ENCODE data around the gene AP4B1. TPM values are rescaled to one million over a fixed set of nuclear protein-coding genes. Genes with fewer than 3 reads are reported as not detected.

The AP4B1 gene
- total RNA-seq, 2 experiments from 2014 or later: 44.1 to 48.0 TPM

GRCh38 chr1:113850127-113850796 lies 54.3 kb downstream of the AP4B1 start:
- TF ChIP-seq CTCF (IDR thresholded peaks at IDR 0.05): no peak
- DNase-seq: peak in 1 of 14 experiments; percentile 44
- intact Hi-C loops (cut with DNase I, micrococcal nuclease): loop anchor here in 1 of 2 experiments (5.0 kb wide), 1 partner anchor 708 kb away; no protein-coding TSS in a partner anchor
- Mint-ChIP-seq H3K4me3 (peak overlapping the region; percentile 36), H3K4me1 (ENCODE audit: low read depth) (peaks cover 15% of the 10 kb centered on the region), H3K36me3 (ENCODE audit: low read depth) (peaks cover 76% of the 10 kb centered on the region), H3K27me3 (no peaks in the 10 kb centered on the region), H3K27ac (peak overlapping the region; percentile 83), H3K9me3 (peaks cover 4% of the 10 kb centered on the region)
- CTCF ChIA-PET: interaction anchor here (1.1 to 1.3 kb wide), 2 partner anchors 36 to 778 kb away, joined by 3 read pairs; partner anchors contain the start of gene LRIG2
- ATAC-seq (ENCODE audit: poor library complexity): peak; percentile 61
- H3K36me3 ChIP-seq (ENCODE audit: insufficient read depth, low read length): peaks cover 45% of the 10 kb centered on the region
- POLR2A ChIA-PET: interaction anchor here (0.7 to 1.3 kb wide), 6 partner anchors 10 to 90 kb away, joined by 3 to 6 read pairs (median 5); partner anchors contain the start of genes AP4B1, DCLRE1B and RSBN1
- H3K9me3 ChIP-seq (ENCODE audit: control insufficient read depth in 1 of 2, insufficient read depth in 1 of 2, low read length in 2 of 2): no peaks in the 10 kb centered on the region
- no peaks in the 10 kb centered on the region for H3K27me3 ChIP-seq (ENCODE audit: control insufficient read depth in 1 of 2, insufficient read depth in 2 of 2, low read length in 2 of 2)
- peak overlapping the region in 1 of 2 donors; percentile 29 for H3K27ac ChIP-seq (ENCODE audit: low read depth in 1 of 2, low read length in 2 of 2)
- peaks cover 8% of the 10 kb centered on the region for H3K4me1 ChIP-seq (ENCODE audit: insufficient read depth, low read length)
- H3K4me3 ChIP-seq (ENCODE audit: low read length): no peak overlapping the region

DNA sequence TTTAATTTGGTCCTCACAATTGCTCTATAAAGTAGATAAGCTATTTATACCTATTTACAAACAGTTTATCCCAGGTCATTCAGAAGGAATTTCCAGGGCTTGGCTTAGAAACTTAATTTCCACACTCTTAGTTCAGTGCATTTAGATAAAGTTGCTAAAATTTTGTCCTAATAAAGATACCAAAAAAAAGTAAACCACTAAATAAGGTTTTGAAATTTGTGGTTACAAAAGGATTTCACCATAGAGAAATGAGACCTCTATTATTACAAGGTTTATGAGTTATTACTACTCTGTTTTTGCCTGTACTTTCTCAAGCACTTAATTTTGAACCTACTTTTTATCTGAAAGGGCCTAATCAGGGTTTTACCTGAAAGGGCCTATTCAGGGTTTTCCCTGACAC lies 55.5 kb downstream of the AP4B1 start:
- Mint-ChIP-seq H3K9me3 (peaks cover 4% of the 10 kb centered on the region), H3K27ac (no peak overlapping the region), H3K4me3 (no peak overlapping the region), H3K27me3 (no peaks in the 10 kb centered on the region), H3K4me1 (ENCODE audit: low read depth) (peaks cover 15% of the 10 kb centered on the region), H3K36me3 (ENCODE audit: low read depth) (peaks cover 70% of the 10 kb centered on the region)
- intact Hi-C loops (cut with DNase I, micrococcal nuclease): no loop called here
- no peak for TF ChIP-seq CTCF (IDR thresholded peaks at IDR 0.05)
- H3K4me1 ChIP-seq (ENCODE audit: insufficient read depth, low read length): peaks cover 8% of the 10 kb centered on the region
- H3K9me3 ChIP-seq (ENCODE audit: control insufficient read depth in 1 of 2, insufficient read depth in 1 of 2, low read length in 2 of 2): no peaks in the 10 kb centered on the region
- ChIA-PET POLR2A (no interaction called here), CTCF (no interaction called here)
- no peak overlapping the region for H3K27ac ChIP-seq (ENCODE audit: low read depth in 1 of 2, low read length in 2 of 2)
- ATAC-seq (ENCODE audit: poor library complexity): no peak
- DNase-seq: no peak
- peaks cover 37% of the 10 kb centered on the region for H3K36me3 ChIP-seq (ENCODE audit: insufficient read depth, low read length)
- H3K27me3 ChIP-seq (ENCODE audit: control insufficient read depth in 1 of 2, insufficient read depth in 2 of 2, low read length in 2 of 2): no peaks in the 10 kb centered on the region
- no peak overlapping the region for H3K4me3 ChIP-seq (ENCODE audit: low read length)

DNA sequence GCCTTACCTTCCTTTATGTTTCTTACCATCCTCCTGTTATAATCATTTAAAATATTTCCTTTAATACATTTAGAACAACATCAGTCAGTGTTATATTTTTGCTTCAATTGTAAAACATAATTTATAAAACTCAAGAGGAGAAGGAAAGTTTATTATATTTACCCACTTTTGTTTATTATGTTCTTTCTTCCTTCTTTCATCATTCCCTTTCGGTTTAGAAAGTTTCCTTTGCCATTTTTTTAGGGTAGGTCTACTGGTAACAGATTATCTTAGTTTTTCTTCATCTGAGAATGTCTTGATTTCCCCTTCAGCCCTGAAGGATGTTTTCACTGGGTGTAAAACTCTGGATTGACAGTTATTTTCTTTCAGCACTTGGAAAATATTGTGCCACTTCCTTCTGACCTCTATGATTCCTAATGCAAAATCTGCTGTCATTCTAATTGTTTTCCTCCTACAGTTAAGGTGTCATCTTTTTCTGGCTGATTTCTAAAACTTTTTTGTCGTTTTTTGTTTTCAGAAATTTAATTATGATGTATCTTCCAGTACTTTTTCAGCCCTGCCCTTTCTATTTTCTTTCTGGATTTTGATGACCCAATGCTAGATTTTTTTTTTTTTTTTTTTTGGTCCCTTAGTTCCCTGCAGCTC lies 58.1 kb downstream of the AP4B1 start:
- H3K36me3 ChIP-seq (ENCODE audit: insufficient read depth, low read length): peaks cover 50% of the 10 kb centered on the region

More for the DNA sequence above, 58.1 kb downstream of the AP4B1 start:
- no peaks in the 10 kb centered on the region for H3K27me3 ChIP-seq (ENCODE audit: control insufficient read depth in 1 of 2, insufficient read depth in 2 of 2, low read length in 2 of 2)
- peaks cover 15% of the 10 kb centered on the region for H3K4me1 Mint-ChIP-seq (ENCODE audit: low read depth)
- H3K4me1 ChIP-seq (ENCODE audit: insufficient read depth, low read length): peaks cover 8% of the 10 kb centered on the region
- no peak overlapping the region for H3K4me3 Mint-ChIP-seq
- H3K9me3 Mint-ChIP-seq: peaks cover 4% of the 10 kb centered on the region
- DNase-seq (no peak), ATAC-seq (ENCODE audit: poor library complexity) (no peak)
- H3K36me3 Mint-ChIP-seq (ENCODE audit: low read depth): peaks cover 77% of the 10 kb centered on the region
- intact Hi-C loops (cut with DNase I, micrococcal nuclease): no loop called here
- no peaks in the 10 kb centered on the region for H3K27me3 Mint-ChIP-seq
- no peak overlapping the region for H3K4me3 ChIP-seq (ENCODE audit: low read length)
- H3K27ac ChIP-seq (ENCODE audit: low read depth in 1 of 2, low read length in 2 of 2): no peak overlapping the region
- no peak overlapping the region for H3K27ac Mint-ChIP-seq
- no peak for TF ChIP-seq CTCF (IDR thresholded peaks at IDR 0.05)
- no peaks in the 10 kb centered on the region for H3K9me3 ChIP-seq (ENCODE audit: control insufficient read depth in 1 of 2, insufficient read depth in 1 of 2, low read length in 2 of 2)
- CTCF ChIA-PET: no interaction called here
- POLR2A ChIA-PET: no interaction called here

Other genes with a start within 250 kb of the AP4B1 start
- 1 to 10 TPM; 3.1 to 4.0 TPM for gene PHTF1, start 145.3 kb downstream of the AP4B1 start, total RNA-seq
- 10 to 100 TPM; 44.2 to 44.6 TPM for gene RSBN1, start 92.3 kb downstream of the AP4B1 start, total RNA-seq
- gene PTPN22, start 33.1 kb downstream of the AP4B1 start, total RNA-seq: 10 to 100 TPM; 28.3 to 30.2 TPM
- 1 to 10 TPM; 1.2 to 1.5 TPM for gene BCL2L15, start 17.2 kb downstream of the AP4B1 start, total RNA-seq
- 1 to 10 TPM; 6.4 to 6.8 TPM for gene DCLRE1B, start 527 bp upstream of the AP4B1 start, total RNA-seq
- 100 to 1,000 TPM; 245 to 251 TPM for gene HIPK1, start 24.5 kb upstream of the AP4B1 start, total RNA-seq
- under 1 TPM; 0.30 to 0.31 TPM for gene OLFML3, start 74.7 kb upstream of the AP4B1 start, total RNA-seq
- not detected for gene SYT6, start 249.1 kb upstream of the AP4B1 start, total RNA-seq